Thyroid gland (tissue), 4 donors: ENCODE data around the gene NFIX.

ENCODE experiments used
- POLR2A ChIP-seq, 2 donors: fragments of 450-650 bp; IDR thresholded peaks; one replicate each; pipeline ENCODE4 v1.6.1; 2017; ENCODE audit warnings: antibody characterized with exemption in 2 of 2, mild to moderate bottlenecking in 2 of 2, moderate library complexity in 1 of 2
- TF ChIP-seq, protein P1 (sequence below), 6 experiments: fragments of 200-600 bp in 3 of 6; fragments of 450-650 bp in 3 of 6; sonication (generic) in 3 of 6; IDR thresholded peaks; one replicate each; pipeline ENCODE4 v1.5.1; 2016 to 2019; ENCODE audit warnings: antibody characterized with exemption in 6 of 6, mild to moderate bottlenecking in 2 of 6, inconsistent platforms in 1 of 6, moderate library complexity in 1 of 6

DNA sequence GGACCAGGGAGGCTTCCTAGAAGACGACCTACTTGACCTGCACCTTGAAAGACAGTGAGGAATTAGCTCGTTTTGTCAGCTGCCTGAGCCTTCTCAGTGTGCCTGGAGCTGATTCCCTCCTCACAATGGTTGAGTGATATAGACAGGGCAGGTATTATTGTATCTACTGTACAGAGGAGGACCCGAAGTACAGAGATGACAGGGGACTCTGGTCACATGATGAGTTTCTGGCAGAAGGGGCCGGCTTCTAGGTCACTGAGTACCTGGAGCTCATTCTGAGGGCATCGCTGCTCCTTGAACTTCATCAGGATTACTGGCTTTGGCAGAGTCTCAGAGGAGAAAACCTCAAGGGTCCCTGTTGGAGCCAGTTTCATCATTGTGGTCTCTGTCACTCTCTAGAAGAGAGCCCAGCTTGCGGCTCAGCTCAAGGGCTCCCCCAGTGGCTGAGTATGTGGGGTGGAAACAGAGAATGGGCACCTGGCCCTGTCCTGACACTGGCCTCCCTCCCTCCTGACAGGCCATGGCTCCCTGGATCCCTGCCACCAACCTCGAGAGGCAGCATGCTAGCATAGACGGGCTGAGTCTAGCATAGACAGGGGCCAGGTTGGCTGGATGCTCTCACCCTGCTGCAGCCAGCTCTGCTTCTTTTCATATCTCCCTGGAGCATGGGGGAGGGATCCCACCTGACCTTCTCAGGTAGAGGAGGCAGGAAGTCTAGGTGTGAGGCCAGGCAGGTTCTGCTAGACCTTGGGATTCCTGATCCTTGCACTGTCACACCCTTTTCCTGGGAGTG is 38.7 kb downstream of the NFIX start:
- TF ChIP-seq, protein P1, sequence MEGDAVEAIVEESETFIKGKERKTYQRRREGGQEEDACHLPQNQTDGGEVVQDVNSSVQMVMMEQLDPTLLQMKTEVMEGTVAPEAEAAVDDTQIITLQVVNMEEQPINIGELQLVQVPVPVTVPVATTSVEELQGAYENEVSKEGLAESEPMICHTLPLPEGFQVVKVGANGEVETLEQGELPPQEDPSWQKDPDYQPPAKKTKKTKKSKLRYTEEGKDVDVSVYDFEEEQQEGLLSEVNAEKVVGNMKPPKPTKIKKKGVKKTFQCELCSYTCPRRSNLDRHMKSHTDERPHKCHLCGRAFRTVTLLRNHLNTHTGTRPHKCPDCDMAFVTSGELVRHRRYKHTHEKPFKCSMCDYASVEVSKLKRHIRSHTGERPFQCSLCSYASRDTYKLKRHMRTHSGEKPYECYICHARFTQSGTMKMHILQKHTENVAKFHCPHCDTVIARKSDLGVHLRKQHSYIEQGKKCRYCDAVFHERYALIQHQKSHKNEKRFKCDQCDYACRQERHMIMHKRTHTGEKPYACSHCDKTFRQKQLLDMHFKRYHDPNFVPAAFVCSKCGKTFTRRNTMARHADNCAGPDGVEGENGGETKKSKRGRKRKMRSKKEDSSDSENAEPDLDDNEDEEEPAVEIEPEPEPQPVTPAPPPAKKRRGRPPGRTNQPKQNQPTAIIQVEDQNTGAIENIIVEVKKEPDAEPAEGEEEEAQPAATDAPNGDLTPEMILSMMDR (IDR thresholded peaks at IDR 0.05): peak; percentile 58 to 85 (median 78)
- TF ChIP-seq POLR2A (IDR thresholded peaks at IDR 0.05): peak in 1 of 2 donors; percentile 22
